Measurements from ENCODE around the gene CYP2S1.

DNA sequence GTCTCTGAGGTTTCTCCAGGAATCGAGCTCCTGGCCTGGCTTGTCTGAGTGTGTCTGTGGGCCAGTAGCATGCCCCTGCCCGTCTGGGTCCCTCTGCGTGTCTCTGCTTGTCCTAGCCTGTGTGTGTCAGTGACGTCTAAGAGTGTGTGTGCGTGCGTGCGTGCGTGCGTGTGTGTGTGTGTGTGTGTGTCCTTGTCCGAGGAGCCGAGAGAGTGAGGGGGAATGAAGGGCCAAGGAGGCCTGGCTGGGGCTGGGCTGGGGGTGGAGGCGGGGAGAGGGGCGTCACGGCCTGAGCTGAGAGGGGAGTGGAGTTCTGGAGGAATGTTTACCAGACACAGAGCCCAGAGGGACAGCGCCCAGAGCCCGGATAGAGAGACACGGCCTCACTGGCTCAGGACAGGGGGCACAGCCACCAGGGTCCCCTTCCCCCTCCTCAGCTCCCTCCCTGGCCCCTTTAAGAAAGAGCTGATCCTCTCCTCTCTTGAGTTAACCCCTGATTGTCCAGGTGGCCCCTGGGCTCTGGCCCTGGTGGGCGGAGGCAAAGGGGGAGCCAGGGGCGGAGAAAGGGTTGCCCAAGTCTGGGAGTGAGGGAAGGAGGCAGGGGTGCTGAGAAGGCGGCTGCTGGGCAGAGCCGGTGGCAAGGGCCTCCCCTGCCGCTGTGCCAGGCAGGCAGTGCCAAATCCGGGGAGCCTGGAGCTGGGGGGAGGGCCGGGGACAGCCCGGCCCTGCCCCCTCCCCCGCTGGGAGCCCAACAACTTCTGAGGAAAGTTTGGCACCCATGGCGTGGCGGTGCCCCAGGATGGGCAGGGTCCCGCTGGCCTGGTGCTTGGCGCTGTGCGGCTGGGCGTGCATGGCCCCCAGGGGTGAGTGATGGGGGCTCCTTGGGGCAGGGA is 25.8 kb downstream of the CYP2S1 start, which contains the start of gene AXL:
- TF ChIP-seq, protein P1, sequence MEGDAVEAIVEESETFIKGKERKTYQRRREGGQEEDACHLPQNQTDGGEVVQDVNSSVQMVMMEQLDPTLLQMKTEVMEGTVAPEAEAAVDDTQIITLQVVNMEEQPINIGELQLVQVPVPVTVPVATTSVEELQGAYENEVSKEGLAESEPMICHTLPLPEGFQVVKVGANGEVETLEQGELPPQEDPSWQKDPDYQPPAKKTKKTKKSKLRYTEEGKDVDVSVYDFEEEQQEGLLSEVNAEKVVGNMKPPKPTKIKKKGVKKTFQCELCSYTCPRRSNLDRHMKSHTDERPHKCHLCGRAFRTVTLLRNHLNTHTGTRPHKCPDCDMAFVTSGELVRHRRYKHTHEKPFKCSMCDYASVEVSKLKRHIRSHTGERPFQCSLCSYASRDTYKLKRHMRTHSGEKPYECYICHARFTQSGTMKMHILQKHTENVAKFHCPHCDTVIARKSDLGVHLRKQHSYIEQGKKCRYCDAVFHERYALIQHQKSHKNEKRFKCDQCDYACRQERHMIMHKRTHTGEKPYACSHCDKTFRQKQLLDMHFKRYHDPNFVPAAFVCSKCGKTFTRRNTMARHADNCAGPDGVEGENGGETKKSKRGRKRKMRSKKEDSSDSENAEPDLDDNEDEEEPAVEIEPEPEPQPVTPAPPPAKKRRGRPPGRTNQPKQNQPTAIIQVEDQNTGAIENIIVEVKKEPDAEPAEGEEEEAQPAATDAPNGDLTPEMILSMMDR (IDR thresholded peaks at IDR 0.05 in 4 of 5, conservative IDR thresholded peaks at IDR 0.05 in 1 of 5): no peak
- TF ChIP-seq POLR2A (IDR thresholded peaks at IDR 0.05): peak; percentile 34 to 70
